Stimulated activated naive CD8-positive, alpha-beta T cell treated with anti-CD3 and anti-CD28 coated beads, Interleukin-15, amount 100 ng/mL, for 72 hours (primary cell): ENCODE results near the gene ELOVL3.

Source experiments
- ATAC-seq: fragments of 150-1000 bp; cut with Tn5 transposase; 2 replicates; pipeline ENCODE4 v1.10.0; 2021; ENCODE audit warnings: mild to moderate bottlenecking, moderate library complexity
- DNase-seq, 2 donors: peaks; one replicate each; pipeline ENCODE4 v3.0.0; 2021 to 2022
- H3K27ac Mint-ChIP-seq, 2 donors: one replicate each; pipeline ENCODE4 v1.8.0; 2022; ENCODE audit warnings: mild to moderate bottlenecking in 2 of 2, mixed read lengths in 2 of 2, moderate library complexity in 2 of 2
- H3K27me3 Mint-ChIP-seq: one replicate; pipeline ENCODE4 v1.8.0; 2022; ENCODE audit warnings: mixed read lengths
- H3K4me1 Mint-ChIP-seq: one replicate; pipeline ENCODE4 v1.8.0; 2022; ENCODE audit warnings: mild to moderate bottlenecking, mixed read lengths
- H3K4me3 Mint-ChIP-seq, 2 donors: one replicate each; pipeline ENCODE4 v1.8.0; 2022; ENCODE audit warnings: mild to moderate bottlenecking in 2 of 2, mixed read lengths in 2 of 2, moderate library complexity in 1 of 2
- H3K9me3 Mint-ChIP-seq, 2 donors: one replicate each; pipeline ENCODE4 v1.8.0; 2022; ENCODE audit warnings: mixed read lengths in 2 of 2

ELOVL3 gene

GRCh38 chr10:102262744-102263370 is 36.8 kb downstream of the ELOVL3 start:
- peak overlapping the region in 1 of 2 donors; percentile 59 for H3K27ac Mint-ChIP-seq
- H3K27me3 Mint-ChIP-seq, result no peaks in the 10 kb centered on the region
- peaks cover 32% of the 10 kb centered on the region for H3K4me1 Mint-ChIP-seq

GRCh38 chr10:102264371-102264770 is 38.3 kb downstream of the ELOVL3 start:
- no peak for ATAC-seq
- H3K4me1 Mint-ChIP-seq, result peaks cover 41% of the 10 kb centered on the region
- H3K27ac Mint-ChIP-seq, result peak overlapping the region in 1 of 2 donors; percentile 14
- DNase-seq, result no peak
- no peak overlapping the region for H3K4me3 Mint-ChIP-seq
- H3K9me3 Mint-ChIP-seq, result no peaks in the 10 kb centered on the region
- H3K27me3 Mint-ChIP-seq, result no peaks in the 10 kb centered on the region

More at GRCh38 chr10:102262744-102263370, 36.8 kb downstream of the ELOVL3 start:
- Mint-ChIP-seq H3K4me3 (no peak overlapping the region), H3K9me3 (no peaks in the 10 kb centered on the region)
- DNase-seq, result no peak
- no peak for ATAC-seq

- Mint-ChIP-seq H3K9me3 (no peaks in the 10 kb centered on the region), H3K27me3 (no peaks in the 10 kb centered on the region), H3K27ac (peak overlapping the region in 1 of 2 donors; percentile 37), H3K4me3 (no peak overlapping the region), H3K4me1 (peaks cover 47% of the 10 kb centered on the region)
- DNase-seq, result no peak
- no peak for ATAC-seq
These were observed 40.6 kb downstream of the ELOVL3 start for GRCh38 chr10:102266670-102267069.

DNA sequence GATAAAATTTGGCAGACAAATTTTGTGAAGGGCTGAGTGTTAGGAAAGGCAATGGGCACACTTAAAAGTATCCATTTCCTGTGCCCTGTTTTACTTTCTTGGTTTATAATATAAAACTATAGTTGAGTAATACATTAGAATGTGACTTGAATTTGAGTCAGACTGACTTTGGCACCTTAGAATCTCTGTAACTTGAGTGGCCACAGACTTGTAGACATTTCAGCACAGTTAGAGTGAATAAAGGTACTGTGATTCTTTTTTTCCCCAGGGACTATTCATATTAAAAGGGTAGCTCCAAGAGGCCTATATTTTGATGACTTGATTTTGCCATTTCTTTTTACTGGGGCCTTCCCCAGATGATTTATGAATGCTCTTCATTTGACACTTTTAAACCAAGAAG is 41.6 kb downstream of the ELOVL3 start:
- Mint-ChIP-seq H3K4me1 (peaks cover 54% of the 10 kb centered on the region), H3K27me3 (no peaks in the 10 kb centered on the region), H3K4me3 (no peak overlapping the region), H3K9me3 (no peaks in the 10 kb centered on the region), H3K27ac (no peak overlapping the region)
- DNase-seq (no peak), ATAC-seq (peak; percentile 87)

DNA sequence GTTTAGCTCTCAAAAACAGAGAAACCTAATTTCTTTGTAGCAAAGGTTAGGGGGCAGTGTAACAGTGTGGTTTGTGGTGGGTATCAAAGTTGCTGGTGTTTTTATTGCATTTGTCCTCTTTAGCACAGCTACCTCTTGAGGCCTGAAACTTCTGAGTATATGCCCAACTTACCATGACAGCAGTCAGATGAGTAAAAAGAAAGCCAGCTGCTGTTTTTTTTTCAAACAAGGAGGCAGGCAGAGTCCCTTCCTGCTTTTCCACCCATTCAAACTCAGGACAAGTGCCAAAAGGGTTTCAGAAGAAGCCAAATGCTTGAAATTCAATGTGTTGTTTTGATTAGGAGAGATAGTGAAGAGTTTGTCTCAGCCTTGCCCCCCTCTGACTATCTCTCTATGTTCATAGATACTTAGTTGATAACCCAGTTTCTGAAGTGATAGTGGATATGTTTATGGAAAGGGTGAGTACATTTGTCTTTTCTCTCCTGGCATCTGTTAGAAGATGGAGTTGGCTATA is 42.3 kb downstream of the ELOVL3 start:
- no peak overlapping the region for H3K4me3 Mint-ChIP-seq
- peak; percentile 65 for ATAC-seq
- no peaks in the 10 kb centered on the region for H3K27me3 Mint-ChIP-seq
- no peak for DNase-seq
- H3K9me3 Mint-ChIP-seq, result no peaks in the 10 kb centered on the region
- H3K27ac Mint-ChIP-seq, result peak overlapping the region in 1 of 2 donors; percentile 42
- peaks cover 50% of the 10 kb centered on the region for H3K4me1 Mint-ChIP-seq

DNA sequence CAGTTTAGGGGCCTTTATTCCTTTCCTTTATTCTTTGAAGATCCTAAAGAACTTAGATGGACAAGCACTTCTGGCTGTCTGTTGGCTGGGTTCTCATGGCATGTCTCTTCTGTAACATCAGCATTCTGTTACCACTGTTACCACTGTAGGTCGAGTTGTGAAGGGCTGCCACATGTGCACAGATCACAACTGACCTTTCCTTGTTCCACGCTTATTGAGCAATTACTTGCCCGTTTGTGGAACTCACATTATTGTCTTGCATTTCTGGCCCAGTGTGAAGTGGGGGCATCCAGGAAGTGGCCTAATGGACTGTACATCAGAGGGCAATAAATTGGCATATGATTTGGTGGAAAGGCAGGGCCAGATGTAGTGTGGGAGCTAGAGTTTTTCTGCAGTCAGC is 42.9 kb downstream of the ELOVL3 start:
- Mint-ChIP-seq H3K27ac (no peak overlapping the region), H3K27me3 (no peaks in the 10 kb centered on the region), H3K9me3 (no peaks in the 10 kb centered on the region), H3K4me3 (no peak overlapping the region), H3K4me1 (peaks cover 50% of the 10 kb centered on the region)
- ATAC-seq (no peak), DNase-seq (no peak)

- DNase-seq (no peak), ATAC-seq (no peak)
- Mint-ChIP-seq H3K4me3 (no peak overlapping the region), H3K9me3 (no peaks in the 10 kb centered on the region), H3K27ac (no peak overlapping the region), H3K4me1 (peaks cover 18% of the 10 kb centered on the region), H3K27me3 (no peaks in the 10 kb centered on the region)
These were observed 48.0 kb downstream of the ELOVL3 start for GRCh38 chr10:102274062-102274461.

DNA sequence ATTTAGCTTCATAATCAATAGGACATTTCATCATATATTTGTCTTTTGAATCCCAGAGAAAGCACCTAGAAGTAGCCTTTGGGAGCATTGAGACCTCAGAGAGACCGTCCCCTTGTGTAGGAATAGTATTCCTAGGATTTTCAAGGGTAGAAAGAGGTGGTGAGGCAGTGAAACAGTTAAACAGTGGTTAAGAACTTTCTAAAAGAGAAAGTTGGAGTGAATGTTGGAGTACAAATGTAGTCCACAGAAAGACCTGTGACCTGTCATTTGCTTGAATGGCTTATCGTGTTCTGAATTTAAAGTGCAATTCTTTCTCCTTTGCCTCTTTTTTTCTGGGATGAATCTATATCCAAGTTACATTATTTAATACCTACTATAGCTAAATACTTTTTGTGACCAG is 49.2 kb downstream of the ELOVL3 start:
- Mint-ChIP-seq H3K4me1 (peaks cover 26% of the 10 kb centered on the region), H3K9me3 (no peaks in the 10 kb centered on the region), H3K4me3 (no peak overlapping the region), H3K27me3 (no peaks in the 10 kb centered on the region), H3K27ac (no peak overlapping the region)
- DNase-seq, result no peak
- ATAC-seq, result no peak

GRCh38 chr10:102279104-102279503 is 53.0 kb downstream of the ELOVL3 start:
- peaks cover 33% of the 10 kb centered on the region for H3K4me1 Mint-ChIP-seq
- no peak overlapping the region for H3K4me3 Mint-ChIP-seq
- no peaks in the 10 kb centered on the region for H3K27me3 Mint-ChIP-seq
- no peaks in the 10 kb centered on the region for H3K9me3 Mint-ChIP-seq
- no peak overlapping the region for H3K27ac Mint-ChIP-seq
- ATAC-seq (no peak), DNase-seq (no peak)
